Peyer's patch (tissue), 4 donors: Measurements from ENCODE around the gene RPS25. TPM values are rescaled to one million over a fixed set of nuclear protein-coding genes. Genes with fewer than 3 reads are reported as not detected.
A peak's percentile ranks its signal among the peaks of the same experiment; 100 is the strongest.

Source experiments
- DNase-seq, 3 donors: peaks; one replicate each; pipeline ENCODE4 v3.0.0-alpha.2; 2017 to 2019
- H3K27ac ChIP-seq, 4 donors: fragments of 200-600 bp; sonication (generic); one replicate each; pipeline ENCODE4 v1.5.1; 2016 to 2019
- H3K27me3 ChIP-seq, 2 donors: fragments of 200-600 bp; sonication (generic); one replicate each; pipeline ENCODE4 v1.5.1; 2019
- H3K36me3 ChIP-seq, 3 donors: fragments of 200-600 bp; sonication (generic); one replicate each; pipeline ENCODE4 v1.5.1; 2016 to 2019
- H3K4me1 ChIP-seq, 4 donors: fragments of 200-600 bp; sonication (generic); one replicate each; pipeline ENCODE4 v1.5.1; 2016 to 2019
- H3K4me3 ChIP-seq, 4 donors: fragments of 200-600 bp; sonication (generic); 1 replicate in 3 of 4; 2 replicates in 1 of 4; pipeline ENCODE4 v1.5.1; 2016 to 2019; ENCODE audit warnings: mild to moderate bottlenecking in 1 of 4
- H3K9me3 ChIP-seq, 4 donors: fragments of 200-600 bp; sonication (generic); one replicate each; pipeline ENCODE4 v1.5.1; 2016 to 2019; ENCODE audit warnings: mild to moderate bottlenecking in 1 of 4
- POLR2A ChIP-seq, 2 donors: fragments of 450-650 bp; IDR thresholded peaks; one replicate each; pipeline ENCODE4 v1.5.1; 2017; ENCODE audit warnings: antibody characterized with exemption in 2 of 2, mild to moderate bottlenecking in 2 of 2, moderate library complexity in 2 of 2
- total RNA-seq, 4 donors: library from RNA; depleted of rRNA; stranded (reverse); fragments of >200 nt; gene quantifications; one replicate each; pipeline ENCODE4 v1.1.0, GENCODE V29; 2016
- TF ChIP-seq, protein P1 (sequence below), 6 experiments: fragments of 450-650 bp in 4 of 6; fragments of 200-600 bp in 2 of 6; sonication (generic) in 1 of 6; IDR thresholded peaks; one replicate each; pipeline ENCODE4 v1.5.1; 2017 to 2019; ENCODE audit warnings: antibody characterized with exemption in 6 of 6, mild to moderate bottlenecking in 3 of 6, moderate library complexity in 1 of 6

Gene RPS25
- total RNA-seq, 4 donors from 2014 or later = 369 to 1,310 (median 750) TPM

DNA sequence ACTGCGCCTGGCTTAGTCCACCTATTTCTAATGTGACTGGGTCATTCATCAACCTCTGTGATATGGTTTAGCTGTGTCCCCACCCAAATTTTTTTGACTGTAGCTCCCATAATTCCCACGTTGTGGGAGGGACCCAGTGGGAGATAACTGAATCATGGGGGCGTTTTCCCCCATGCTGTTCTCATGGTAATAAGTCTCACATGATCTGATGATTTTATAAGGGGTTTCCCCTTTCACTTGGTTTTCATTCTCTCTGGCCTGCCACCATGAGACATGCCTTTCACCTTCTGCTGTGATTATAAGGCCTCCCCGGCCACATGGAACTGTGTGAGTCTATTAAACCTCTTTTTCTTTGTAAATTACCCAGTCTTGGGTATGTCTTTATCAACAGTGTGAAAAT is 11.5 kb downstream of the RPS25 start:
- no peaks in the 10 kb centered on the region for H3K9me3 ChIP-seq
- H3K36me3 ChIP-seq = peaks cover 0 to 93% (median 0%) of the 10 kb centered on the region in 3 donors
- no peaks in the 10 kb centered on the region for H3K27me3 ChIP-seq
- no peak overlapping the region for H3K4me3 ChIP-seq
- TF ChIP-seq POLR2A (IDR thresholded peaks at IDR 0.05) = no peak
- TF ChIP-seq, protein P1, sequence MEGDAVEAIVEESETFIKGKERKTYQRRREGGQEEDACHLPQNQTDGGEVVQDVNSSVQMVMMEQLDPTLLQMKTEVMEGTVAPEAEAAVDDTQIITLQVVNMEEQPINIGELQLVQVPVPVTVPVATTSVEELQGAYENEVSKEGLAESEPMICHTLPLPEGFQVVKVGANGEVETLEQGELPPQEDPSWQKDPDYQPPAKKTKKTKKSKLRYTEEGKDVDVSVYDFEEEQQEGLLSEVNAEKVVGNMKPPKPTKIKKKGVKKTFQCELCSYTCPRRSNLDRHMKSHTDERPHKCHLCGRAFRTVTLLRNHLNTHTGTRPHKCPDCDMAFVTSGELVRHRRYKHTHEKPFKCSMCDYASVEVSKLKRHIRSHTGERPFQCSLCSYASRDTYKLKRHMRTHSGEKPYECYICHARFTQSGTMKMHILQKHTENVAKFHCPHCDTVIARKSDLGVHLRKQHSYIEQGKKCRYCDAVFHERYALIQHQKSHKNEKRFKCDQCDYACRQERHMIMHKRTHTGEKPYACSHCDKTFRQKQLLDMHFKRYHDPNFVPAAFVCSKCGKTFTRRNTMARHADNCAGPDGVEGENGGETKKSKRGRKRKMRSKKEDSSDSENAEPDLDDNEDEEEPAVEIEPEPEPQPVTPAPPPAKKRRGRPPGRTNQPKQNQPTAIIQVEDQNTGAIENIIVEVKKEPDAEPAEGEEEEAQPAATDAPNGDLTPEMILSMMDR (IDR thresholded peaks at IDR 0.05) = no peak
- DNase-seq = no peak
- no peak overlapping the region for H3K27ac ChIP-seq
- H3K4me1 ChIP-seq = no peaks in the 10 kb centered on the region

DNA sequence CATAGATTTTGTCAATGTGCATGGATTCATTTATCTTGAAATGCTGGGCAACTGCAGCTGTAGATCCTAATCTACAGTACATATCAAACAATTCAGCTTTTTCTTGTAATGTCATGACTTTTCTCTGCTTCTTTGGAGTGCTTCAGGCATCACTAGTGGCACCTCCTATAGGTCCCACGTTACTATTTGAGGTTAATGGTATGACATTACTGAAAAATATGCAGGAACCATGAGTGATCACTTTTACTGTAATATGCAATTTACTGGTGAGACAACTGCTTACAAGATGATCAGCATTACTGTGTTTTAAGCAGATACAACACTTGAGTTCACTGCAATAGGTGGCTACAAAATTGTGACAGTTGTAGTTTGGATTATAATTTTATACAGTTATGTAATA is 17.2 kb downstream of the RPS25 start:
- no peak for DNase-seq
- no peak overlapping the region for H3K27ac ChIP-seq
- H3K4me1 ChIP-seq = peaks cover 0 to 19% (median 6%) of the 10 kb centered on the region in 4 donors
- no peak for TF ChIP-seq POLR2A (IDR thresholded peaks at IDR 0.05)
- H3K36me3 ChIP-seq = peaks cover 0 to 61% (median 0%) of the 10 kb centered on the region in 3 donors
- no peaks in the 10 kb centered on the region for H3K9me3 ChIP-seq
- no peaks in the 10 kb centered on the region for H3K27me3 ChIP-seq
- H3K4me3 ChIP-seq = no peak overlapping the region

DNA sequence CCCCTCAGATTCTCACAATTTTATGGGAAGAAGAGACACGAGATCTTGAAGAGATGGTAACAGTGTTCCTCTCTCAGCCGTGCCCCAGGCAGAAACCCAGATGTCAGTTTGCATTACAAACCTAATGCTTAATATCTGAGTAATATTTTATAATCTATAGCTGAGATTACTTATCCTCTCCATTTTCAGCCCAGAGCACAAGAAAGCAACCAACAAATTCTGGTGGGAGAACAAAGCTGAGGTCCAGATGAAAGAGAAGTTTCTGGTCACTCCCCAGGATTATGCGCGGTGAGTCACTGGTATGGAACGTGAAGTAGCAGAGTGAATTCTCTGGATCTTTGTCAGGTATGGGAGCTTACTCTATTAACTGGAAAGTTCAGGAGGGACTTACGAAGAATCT is 19.3 kb downstream of the RPS25 start:
- no peak for TF ChIP-seq POLR2A (IDR thresholded peaks at IDR 0.05)
- TF ChIP-seq, protein P1 (IDR thresholded peaks at IDR 0.05) = no peak
- Histone ChIP-seq H3K9me3 (no peaks in the 10 kb centered on the region), H3K4me3 (peak overlapping the region; percentile 71 to 93 (median 76)), H3K4me1 (peaks cover 0 to 19% (median 6%) of the 10 kb centered on the region in 4 donors), H3K27ac (peak overlapping the region; percentile 74 to 84 (median 80)), H3K27me3 (no peaks in the 10 kb centered on the region), H3K36me3 (peaks cover 0 to 42% (median 0%) of the 10 kb centered on the region in 3 donors)
- DNase-seq = no peak

DNA sequence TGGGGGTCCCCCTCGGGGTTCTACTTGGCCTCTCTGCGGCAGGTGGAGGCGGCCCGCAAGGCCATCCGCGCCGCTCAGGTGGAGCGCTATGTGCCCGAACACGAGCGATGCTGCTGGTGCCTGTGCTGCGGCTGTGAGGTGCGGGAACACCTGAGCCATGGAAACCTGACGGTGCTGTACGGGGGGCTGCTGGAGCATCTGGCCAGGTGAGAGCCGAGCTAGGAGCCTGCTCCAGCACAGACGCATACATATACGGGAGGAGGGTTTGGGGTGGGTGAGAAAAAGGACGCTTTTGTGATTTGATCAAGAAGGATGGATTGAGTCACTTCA is 19.8 kb downstream of the RPS25 start:
- Histone ChIP-seq H3K27me3 (no peaks in the 10 kb centered on the region), H3K36me3 (peaks cover 0 to 37% (median 0%) of the 10 kb centered on the region in 3 donors), H3K27ac (peak overlapping the region; percentile 74 to 84 (median 80)), H3K4me3 (peak overlapping the region; percentile 71 to 93 (median 76)), H3K9me3 (no peaks in the 10 kb centered on the region), H3K4me1 (peaks cover 0 to 19% (median 6%) of the 10 kb centered on the region in 4 donors)
- DNase-seq = peak in 1 of 3 donors; percentile 22
- no peak for TF ChIP-seq POLR2A (IDR thresholded peaks at IDR 0.05)
- TF ChIP-seq, protein P1 (IDR thresholded peaks at IDR 0.05) = no peak

DNA sequence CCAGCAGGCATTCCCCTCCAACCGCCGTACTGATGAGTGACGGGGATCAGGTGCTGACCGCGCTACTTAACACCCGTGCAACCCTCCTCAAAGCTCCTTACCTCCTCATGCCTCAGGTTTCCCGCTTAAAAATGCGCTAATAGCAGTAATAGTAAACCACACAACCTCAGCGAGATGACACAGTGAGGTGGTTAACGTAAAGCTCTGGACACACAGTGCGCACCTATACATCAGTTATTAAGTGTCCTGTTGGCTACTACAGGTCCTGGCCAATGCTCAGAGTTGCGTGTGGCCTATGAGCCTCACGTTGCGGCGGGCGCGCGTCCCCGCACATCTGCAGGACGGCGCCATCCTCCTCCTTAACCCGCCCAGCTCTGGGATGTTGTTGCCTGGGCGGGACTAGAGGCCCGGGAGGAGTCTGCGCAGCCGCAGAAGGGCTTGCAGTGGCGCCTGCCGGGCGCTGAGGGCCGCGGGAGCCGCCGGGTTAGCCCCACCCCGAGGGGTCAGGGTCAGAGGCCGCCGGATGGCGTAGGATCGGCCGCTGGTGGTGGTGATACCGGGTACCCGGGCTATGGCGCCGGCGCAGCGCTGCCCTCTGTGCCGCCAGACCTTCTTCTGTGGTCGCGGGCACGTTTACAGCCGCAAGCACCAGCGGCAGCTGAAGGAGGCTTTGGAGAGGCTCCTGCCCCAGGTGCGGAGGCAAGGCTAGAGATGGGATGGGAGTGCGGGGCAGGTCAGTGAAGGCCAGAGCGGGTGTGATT is 20.3 kb downstream of the RPS25 start, which contains the start of gene CENATAC:
CENATAC (plus strand) TSS at position 512 of the 761 bp plus-strand sequence; CDS start at position 572, 60 bp downstream.
- Histone ChIP-seq H3K4me1 (peaks cover 0 to 19% (median 6%) of the 10 kb centered on the region in 4 donors), H3K9me3 (no peaks in the 10 kb centered on the region), H3K4me3 (peak within 1 kb of the TSS; percentile 71 to 93 (median 76)), H3K27me3 (no peaks in the 10 kb centered on the region), H3K36me3 (peaks cover 0 to 32% (median 0%) of the 10 kb centered on the region in 3 donors), H3K27ac (peak within 1 kb of the TSS; percentile 74 to 84 (median 80))
- peak; percentile 92 to 98 (median 96) for DNase-seq
- TF ChIP-seq, protein P1 (IDR thresholded peaks at IDR 0.05) = peak in 3 of 6 experiments; percentile 23 to 26 (median 26)
- TF ChIP-seq POLR2A (IDR thresholded peaks at IDR 0.05) = peak; percentile 61 to 72
